IPS-NIHi11 (cell line): ENCODE results near the gene SOCS7.

Experiments used
- DNase-seq: peaks from one replicate; pipeline ENCODE4 v3.0.0; 2012; ENCODE audit warnings: mixed read lengths, low spot score

The SOCS7 gene

DNA sequence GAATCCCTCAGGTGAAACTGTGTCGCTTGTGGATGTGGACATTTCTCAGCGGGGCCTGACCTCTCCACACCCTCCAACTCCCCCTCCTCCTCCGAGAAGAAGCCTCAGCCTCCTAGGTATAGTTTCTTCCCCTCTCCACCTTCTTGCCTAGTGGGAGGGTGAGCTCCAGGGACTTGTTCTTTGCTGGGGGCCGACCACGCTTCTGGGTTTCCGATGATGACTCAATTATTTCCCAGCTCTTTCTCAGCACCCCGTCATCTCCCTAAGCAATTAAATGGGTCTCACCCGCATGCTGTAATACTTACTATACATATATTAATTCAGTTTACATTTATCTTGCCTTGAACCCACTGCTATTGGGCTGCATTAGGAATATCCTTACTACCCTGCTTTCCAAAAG is 13.1 kb downstream of the SOCS7 start:
- DNase-seq = no peak

DNA sequence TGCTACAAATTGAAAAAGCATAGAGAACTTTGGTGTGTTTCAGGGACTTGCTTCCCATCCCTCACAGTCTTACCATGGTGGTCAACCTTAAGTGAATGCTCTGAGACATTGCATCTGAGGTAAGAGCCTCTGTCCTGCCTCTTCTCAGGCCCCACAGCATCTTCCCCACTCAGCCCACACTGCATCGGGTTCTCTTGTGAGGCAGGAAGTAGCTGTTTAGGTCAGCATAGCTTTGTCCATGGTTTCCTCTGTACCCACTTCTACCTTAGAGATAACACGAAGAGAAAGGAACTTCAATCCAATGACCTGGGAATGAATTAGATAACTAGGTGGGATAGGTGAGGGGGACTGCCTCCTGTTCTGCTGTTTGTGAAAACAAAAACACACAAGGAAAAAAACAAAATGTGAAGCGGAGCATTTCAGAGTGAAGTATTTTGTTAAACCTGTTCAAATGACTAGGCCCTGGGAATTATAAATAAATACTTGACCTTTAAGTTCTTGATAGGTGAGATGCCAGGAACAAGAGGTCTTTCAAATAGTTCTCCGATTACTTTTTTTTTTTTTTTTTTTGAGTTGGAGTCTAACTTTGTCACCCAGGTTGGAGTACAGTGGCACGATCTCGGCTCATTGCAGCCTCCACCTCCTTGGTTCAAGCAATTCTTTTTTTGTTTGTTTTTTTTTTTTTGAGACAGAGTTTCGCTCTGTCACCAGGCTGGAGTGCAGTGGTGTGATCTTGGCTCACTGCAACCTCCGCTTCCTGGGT is 17.7 kb downstream of the SOCS7 start:
- DNase-seq = no peak

- no peak for DNase-seq
These were observed 27.8 kb downstream of the SOCS7 start for GRCh38 chr17:38379448-38379847.

DNA sequence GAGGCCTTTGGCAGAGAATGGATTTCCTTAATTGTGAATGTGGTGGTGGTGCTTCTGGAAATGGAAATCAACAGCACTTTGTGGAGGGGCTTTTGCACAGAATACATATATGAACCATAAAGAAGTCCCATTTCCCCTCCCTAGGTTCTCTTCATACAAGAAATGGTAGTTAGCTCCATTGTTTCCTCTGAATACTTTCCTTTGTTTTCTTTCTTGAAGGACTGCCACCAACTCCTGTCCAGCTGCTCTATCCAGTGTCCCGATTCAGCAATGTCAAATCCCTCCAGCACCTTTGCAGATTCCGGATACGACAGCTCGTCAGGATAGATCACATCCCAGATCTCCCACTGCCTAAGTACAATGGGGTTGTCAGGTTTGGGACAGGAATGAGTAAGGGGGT is 43.4 kb downstream of the SOCS7 start:
- no peak for DNase-seq

GRCh38 chr17:38397227-38397626 is 45.6 kb downstream of the SOCS7 start:
- no peak for DNase-seq

GRCh38 chr17:38400286-38400685 is 48.6 kb downstream of the SOCS7 start:
- no peak for DNase-seq

GRCh38 chr17:38401459-38401858 is 49.8 kb downstream of the SOCS7 start:
- DNase-seq = no peak

DNA sequence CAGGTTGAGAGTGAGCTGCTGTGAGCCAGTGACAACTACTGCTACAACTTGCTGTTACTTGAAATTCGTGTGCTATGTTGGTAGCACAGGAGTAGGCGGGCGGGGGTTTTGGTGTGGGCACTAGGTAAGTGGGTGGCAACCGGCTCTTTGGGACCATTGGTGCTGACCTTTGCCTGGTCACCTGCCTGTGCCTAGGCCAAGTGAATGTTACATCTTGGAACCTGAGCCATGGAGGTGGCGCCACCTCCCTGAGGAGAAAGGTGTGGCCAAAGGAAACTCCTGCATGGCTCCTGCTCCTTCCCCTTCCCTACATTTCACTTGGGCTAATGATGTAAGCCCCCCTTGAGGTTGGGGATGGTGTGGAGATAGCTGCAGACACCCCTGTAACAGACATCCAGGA is 51.3 kb downstream of the SOCS7 start:
- no peak for DNase-seq

- peak; percentile 70 for DNase-seq
These were observed 51.8 kb downstream of the SOCS7 start for GRCh38 chr17:38403491-38403890.

DNA sequence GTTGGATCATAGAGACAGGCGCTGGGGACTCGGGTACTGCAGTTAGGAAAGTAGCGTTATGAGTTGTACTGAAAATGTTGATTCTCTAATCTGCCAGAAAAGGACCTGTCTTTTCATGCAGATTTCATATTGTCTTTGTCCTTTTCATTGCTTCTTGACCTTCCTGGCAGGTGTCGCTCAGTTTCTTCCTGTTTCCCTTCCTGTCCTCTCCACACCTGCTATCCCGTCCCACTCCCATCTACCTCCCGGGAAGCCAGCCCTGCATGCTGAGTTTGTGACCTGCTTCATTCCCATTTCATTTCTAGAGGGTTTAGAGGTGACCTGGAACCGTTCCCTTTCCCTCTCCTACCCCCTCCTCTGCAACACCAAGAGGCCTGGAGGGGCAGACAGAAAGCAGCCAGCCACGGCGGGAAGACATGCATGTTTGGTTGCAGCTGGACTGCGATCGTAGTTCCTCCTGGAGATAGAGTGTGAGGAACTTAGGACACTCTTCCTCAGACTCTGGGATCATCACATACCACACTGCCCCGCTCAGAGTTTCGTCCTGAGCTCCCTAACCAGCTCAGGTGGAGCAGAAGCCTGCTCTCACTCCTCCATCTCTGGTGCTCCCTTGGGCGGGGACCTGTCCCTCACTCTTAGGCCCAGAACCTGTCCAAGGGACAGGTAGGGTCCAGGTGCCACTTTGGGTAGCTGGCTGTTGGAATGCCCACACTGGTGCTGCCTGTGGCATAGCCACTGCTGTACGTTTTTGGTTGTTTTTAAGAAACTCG is 52.7 kb downstream of the SOCS7 start:
- no peak for DNase-seq

DNA sequence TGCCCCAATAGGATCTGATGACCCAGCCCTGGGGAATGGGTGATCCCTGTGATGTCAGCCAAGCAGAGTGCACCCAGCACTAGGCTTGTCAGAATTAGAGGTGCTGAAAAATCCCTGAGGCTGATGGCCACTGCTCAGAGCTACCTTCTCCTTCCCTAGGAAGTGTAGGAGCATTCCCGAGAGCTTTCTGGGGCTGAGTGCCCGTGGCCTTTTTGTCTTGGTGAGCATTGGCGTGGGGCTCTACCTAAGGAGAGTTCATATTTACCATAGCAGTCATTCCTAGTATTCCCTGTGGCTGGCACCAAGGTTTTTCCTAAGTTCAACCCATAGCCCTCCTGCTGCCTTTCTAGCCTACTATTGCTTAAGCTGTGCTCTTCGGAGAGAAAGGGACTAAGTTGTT is 54.0 kb downstream of the SOCS7 start:
- DNase-seq = no peak

- no peak for DNase-seq
These were observed 58.6 kb downstream of the SOCS7 start for GRCh38 chr17:38410201-38410600.

DNA sequence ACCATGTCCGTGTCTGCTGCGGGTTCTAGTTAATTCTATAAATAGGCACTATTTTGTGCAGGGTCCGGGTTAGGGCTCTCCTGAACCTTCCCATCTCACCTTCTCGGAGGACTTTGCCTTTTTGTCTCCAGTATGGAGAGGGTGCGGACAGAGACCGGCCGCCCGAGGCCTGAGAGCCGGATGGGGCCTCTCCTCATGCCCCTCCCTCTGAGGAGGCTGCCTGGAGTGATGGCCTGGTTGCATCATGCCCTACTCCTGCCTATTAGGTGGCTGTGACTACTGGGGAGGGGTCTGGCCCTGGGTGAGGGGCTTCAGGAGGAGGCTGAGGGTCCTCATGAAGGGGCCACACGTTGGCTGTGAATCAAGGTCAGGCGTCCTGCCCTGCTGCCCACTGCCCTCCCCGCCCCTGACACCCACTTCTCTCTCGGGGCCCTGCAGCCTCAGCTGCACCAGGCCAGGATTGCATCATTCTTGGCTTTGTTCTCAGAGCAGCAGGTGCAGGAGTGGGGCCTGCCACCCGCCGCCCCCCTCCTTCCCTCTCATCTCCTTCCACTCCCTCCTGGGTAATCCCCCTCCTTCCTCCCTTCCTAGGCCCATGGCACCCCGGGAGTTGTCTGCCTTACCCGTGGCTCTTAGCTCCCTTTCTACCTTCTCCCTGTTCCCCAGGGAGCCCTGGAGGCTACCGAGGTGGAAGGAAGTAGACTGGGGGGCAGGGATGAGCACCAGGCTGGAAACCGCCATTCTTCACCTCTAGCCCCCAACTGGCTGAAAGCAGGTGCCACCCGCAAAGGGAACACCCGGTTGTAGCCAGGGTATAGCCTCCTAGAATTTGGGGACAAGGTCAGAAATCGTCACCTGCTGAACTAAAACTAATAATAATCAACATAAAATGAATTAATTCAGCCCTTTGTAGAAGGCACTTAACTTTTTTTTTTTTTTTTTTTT is 63.9 kb downstream of the SOCS7 start:
- DNase-seq = peak; percentile 66

DNA sequence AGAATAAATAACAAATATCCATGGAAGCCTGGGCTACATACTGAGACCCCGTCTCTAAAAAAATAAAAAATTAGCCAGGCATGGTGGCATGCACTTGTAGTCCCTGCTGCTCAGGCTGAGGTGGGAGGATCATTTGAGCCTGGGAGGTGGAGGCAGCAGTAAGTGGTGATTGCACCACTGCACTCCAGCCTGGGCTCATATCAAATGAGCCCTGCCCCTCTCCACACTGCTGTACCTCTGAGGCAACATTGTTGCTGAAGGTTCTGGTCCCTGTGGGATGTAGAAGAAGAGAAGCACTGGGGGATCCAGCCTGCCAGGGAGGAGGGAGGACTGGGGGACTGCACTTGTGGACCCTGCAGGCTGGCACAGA is 65.2 kb downstream of the SOCS7 start:
- no peak for DNase-seq

GRCh38 chr17:38417210-38417951 is 65.7 kb downstream of the SOCS7 start:
- no peak for DNase-seq

DNA sequence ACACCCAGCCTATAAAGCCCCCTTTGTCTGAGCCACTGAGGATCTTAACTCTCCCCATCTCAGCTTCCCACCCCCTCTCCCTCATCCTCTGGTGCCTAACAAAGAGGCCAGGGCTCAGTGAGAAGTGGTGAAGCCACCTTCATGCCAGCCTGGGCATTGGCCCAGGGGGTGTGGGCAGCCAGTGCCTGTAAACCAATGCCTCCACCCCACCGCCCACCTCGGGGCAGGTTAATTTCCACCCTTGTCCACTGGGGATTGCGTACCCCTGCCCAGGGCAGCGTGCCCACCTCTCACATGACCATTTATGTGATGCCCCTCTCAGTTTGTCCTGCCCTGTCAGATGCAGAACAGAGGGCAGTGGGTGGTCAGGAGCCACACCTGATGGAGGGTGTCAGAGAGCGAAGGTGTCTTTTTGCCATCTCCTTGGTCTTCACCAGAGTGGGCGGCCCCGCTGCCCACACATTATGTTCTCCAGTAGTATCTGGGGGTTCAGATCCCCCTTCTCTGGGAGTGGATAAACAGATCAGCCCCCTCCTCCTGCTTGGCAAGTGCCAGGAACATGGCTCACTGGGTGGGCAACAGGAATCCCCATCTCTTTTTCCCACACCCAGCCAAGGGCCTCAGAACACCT is 66.5 kb downstream of the SOCS7 start:
- no peak for DNase-seq

GRCh38 chr17:38418693-38419507 is 67.3 kb downstream of the SOCS7 start:
- peak; percentile 71 for DNase-seq

GRCh38 chr17:38419508-38419981 is 67.9 kb downstream of the SOCS7 start:
- no peak for DNase-seq

DNA sequence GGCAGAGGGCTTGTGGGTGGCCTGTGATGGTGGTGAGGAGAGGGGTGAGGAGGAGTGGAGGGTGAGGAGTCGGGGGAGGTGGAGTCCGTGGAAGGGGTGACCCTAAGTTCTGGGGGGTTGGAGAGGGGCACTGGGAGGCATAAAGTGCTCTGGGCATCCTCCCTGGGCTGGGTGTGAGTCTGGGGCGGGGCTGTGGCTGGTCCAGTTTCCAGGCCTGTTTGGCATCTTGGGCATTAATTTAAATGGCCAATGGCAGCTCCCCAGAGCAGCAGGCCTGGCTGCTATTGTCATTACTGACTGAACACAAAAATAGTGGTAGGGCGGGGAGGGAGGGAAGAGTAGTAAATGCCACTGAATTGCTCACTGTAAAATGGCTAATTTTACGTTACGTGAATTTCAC is 68.9 kb downstream of the SOCS7 start:
- no peak for DNase-seq

DNA sequence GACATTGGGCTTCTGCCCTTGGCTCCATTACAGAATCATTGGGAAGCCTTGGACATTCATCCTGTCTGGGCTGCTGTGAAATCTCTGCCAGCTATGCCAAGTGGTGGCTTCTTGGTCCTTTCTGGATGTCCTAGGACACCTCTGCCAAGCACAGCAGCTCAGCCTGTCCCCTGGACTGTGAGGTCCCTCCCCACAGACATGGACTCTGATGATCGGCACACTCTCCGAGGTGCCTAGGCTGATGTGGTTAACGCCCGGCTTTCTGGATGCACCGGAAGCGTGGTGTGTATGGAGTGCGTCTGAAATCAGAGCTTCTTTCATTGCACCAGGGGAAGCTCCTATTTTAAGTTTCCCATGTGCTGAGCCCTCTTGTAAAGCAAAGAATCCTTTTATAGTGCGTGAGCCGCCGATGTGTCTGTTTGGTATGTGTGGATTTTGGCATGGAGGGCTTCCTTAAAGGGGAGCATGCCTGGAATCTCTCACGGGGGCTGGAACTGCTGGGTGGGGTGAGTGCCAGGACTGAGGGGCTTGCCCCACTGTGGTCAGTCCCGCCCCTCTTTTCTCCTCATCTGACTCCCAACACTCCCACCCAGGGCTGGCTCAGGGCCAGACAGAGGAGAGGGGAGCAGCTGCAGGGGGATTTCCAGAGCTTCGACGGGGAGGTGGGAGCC is 69.7 kb downstream of the SOCS7 start:
- no peak for DNase-seq
